Measurements from ENCODE around the gene TSHZ3.

TSHZ3 gene

GRCh38 chr19:31289381-31289880 lies 59.8 kb downstream of the TSHZ3 start:
- TF ChIP-seq ZFX (IDR thresholded peaks at IDR 0.05; ENCODE audit: borderline replicate concordance) (no peak), CTCF (IDR thresholded peaks at IDR 0.05) (no peak)
- no peak overlapping the region for H3K27ac ChIP-seq

- TF ChIP-seq ZFX (IDR thresholded peaks at IDR 0.05; ENCODE audit: borderline replicate concordance): no peak
- no peak for TF ChIP-seq CTCF (IDR thresholded peaks at IDR 0.05)
- H3K27ac ChIP-seq: no peak overlapping the region
Observed at GRCh38 chr19:31286491-31286890, 62.7 kb downstream of the TSHZ3 start.

GRCh38 chr19:31285744-31286143 lies 63.5 kb downstream of the TSHZ3 start:
- no peak overlapping the region for H3K27ac ChIP-seq
- TF ChIP-seq CTCF (IDR thresholded peaks at IDR 0.05) (no peak), ZFX (IDR thresholded peaks at IDR 0.05; ENCODE audit: borderline replicate concordance) (no peak)

- TF ChIP-seq ZFX (IDR thresholded peaks at IDR 0.05; ENCODE audit: borderline replicate concordance) (no peak), CTCF (IDR thresholded peaks at IDR 0.05) (no peak)
Observed at GRCh38 chr19:31284621-31285020, 64.6 kb downstream of the TSHZ3 start.

GRCh38 chr19:31283701-31284100 lies 65.5 kb downstream of the TSHZ3 start:
- no peak overlapping the region for H3K27ac ChIP-seq
- TF ChIP-seq CTCF (IDR thresholded peaks at IDR 0.05) (no peak), ZFX (IDR thresholded peaks at IDR 0.05; ENCODE audit: borderline replicate concordance) (no peak)

More at GRCh38 chr19:31284621-31285020, 64.6 kb downstream of the TSHZ3 start:
- no peak overlapping the region for H3K27ac ChIP-seq

GRCh38 chr19:31282346-31282745 lies 66.9 kb downstream of the TSHZ3 start:
- no peak overlapping the region for H3K27ac ChIP-seq
- TF ChIP-seq ZFX (IDR thresholded peaks at IDR 0.05; ENCODE audit: borderline replicate concordance) (no peak), CTCF (IDR thresholded peaks at IDR 0.05) (no peak)

- H3K27ac ChIP-seq: no peak overlapping the region
- TF ChIP-seq ZFX (IDR thresholded peaks at IDR 0.05; ENCODE audit: borderline replicate concordance): no peak
- TF ChIP-seq CTCF (IDR thresholded peaks at IDR 0.05): no peak
Observed at GRCh38 chr19:31280287-31281006, 68.8 kb downstream of the TSHZ3 start.

Measured in 22Rv1 (cell line).